GM18502 (cell line): ENCODE measurements around the gene RXRA.

Experiments
- ATAC-seq: cut with Tn5 transposase; IDR thresholded peaks from one replicate; pipeline ENCODE4 v1.9.1; 2021; ENCODE audit warnings: mild to moderate bottlenecking; ENCODE audit not compliant: unreplicated experiment, poor library complexity

The RXRA gene

DNA sequence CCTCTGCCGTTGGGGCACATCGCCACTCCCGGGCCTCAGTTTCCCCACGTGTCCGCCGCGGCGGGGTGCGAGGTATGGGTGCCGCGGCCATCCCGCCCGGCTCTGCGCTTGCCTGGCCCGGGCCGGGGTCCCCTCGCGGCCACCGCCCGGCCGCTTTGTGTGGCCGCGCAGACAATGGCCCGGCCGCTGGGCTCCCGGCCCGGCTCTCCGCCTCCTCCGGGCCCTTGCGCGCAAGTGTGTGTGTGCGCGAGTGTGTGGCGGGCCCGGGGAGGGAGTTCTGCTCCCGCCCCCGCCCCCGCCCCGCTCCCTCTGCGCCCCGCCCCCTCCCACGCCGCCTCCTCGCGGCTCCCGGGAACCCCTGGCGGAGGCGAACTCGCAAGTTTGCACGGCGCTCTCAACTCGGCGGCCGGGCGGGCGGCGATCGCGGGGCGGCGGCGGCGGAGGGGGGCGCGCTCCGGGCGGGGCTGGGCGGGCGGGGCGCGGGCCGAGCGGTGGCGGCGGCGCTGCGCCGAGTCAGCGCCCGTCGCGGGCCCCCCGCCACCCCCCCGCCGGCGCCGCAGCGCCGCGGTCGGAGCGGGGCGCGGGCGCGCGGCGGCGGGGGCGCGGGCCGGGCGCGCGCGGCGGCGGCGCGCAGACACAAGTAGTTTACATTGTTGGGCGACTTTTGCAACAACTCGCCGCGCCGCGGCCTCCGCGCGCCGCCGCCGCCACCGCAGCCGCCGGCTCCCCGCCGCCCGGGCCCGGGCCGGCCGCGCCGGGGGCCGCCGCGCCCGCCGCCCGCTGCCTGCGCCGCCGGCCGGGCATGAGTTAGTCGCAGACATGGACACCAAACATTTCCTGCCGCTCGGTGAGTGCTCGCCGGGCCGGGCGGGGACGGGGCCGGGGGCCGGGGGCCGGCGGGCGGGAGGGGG is at the start of gene RXRA:
Gene RXRA, plus strand, starts transcription at position 643 of the 911 bp plus-strand sequence. Its CDS starts 177 bp downstream, at position 820.
- peak; percentile 45 for ATAC-seq

DNA sequence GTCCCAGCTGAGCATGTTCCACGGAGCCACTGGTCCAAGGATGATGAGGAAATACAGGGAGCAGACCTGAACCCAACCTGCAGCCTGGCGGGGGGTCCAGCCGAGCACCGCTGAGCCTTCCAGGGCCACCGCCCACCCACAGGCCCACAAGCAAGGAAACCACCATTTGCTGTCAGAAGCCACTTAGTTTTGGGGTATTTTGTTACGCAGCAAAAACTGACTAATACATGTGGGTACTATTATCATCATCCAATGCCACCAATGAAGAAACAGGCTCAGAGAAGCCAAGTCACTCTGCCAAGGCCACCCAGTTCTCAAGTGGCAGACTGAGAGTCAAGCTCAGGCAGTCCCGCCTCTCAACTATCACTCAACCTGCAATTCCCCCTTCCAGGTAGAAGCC is 48.0 kb upstream of the RXRA start:
- no peak for ATAC-seq

DNA sequence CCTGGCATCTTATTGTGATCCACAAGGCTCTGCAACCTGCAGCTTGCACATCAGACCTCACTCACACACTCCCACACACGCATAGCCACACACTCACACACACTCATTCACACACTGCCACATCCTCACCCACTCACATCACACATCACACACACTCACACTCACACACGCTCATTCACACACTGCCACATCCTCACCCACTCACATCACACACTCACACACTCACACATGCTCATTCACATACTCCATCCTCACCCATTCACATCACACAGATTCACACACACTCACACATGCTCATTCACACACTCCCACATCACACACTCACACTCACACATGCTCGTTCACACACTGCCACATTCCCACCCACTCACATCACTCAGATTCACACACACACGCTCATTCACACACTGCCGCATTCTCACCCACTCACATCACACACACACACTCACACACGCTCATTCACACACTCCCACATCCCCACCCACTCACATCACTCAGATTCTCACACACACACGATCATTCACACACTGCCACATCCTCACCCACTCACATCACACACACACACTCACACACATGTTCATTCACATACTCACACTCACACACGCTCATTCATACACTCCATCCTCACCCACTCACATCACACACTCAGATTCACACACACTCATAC is 47.1 kb upstream of the RXRA start:
- ATAC-seq, result no peak

DNA sequence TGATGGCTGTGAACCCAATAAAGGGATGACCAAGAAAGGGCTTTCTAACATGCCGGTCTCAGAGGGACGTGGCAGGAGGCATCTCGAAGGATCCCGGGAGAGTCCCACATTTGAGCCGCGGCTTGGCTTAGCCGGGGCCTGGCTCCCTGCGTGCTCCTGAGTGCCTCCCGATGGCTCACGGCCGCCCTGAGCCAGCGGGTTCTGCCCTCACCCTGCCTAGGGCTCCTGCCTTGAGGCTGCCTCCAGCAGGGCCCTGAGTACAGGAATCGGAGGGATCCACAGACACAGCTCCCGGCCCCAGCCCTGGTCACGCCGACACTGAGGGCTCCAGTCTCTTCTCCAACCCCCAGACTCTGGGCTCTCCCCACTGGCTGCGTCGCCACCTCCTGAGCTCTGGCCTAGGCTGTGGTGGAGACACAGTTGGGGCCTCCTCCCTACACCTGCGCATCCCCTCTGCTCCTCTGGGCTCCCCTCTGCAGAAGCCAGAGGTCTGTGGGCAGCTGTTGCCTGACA is 44.1 kb upstream of the RXRA start:
- ATAC-seq, result no peak

DNA sequence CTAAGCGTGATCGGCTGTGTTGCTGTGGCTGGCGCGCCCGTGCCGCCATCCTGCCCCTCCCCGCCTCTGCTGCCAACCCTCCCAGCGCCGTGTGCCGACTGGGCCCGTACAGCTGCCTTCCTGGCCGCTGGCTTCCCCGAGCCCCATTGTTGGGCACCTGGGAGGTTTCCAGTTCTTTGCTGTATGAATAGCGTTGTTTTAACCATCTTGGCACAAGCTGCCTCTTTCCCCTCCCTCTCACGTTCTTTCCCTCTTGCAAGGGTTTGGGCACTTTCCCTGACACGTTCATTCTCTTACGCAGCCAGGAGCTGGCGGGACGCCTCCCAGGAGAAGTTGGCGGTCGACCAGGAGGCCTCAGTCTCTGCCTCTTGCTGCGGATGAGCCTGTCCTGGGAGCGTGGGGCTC is 43.1 kb upstream of the RXRA start:
- no peak for ATAC-seq

DNA sequence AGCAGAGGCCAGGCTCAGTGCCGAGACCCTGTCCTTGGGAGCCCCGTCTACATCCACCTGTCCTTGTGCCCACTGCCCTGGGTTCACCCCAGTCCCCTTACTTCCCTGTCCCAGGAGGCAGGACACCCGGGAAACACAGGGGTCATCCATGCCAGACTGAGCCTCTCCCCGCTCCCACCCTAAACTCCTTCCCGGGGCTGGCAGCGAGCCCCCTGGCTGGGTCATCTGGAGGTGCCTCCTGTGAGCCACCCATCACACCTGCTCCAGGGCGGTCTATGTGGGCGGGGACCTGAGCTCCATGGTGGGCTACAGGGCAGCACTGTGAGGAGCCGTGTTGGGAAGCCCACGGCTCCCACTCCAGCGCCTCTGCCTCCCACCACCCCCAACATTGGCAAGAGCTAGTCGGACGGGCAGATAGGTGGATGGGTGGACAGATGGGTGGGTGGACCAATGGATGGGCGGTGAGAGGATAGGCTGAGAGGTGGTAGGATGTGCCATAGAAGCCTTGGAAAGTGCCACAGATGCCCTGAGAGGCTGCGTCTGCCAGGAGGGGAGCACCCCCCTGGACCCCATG is 42.5 kb upstream of the RXRA start:
- ATAC-seq, result no peak

DNA sequence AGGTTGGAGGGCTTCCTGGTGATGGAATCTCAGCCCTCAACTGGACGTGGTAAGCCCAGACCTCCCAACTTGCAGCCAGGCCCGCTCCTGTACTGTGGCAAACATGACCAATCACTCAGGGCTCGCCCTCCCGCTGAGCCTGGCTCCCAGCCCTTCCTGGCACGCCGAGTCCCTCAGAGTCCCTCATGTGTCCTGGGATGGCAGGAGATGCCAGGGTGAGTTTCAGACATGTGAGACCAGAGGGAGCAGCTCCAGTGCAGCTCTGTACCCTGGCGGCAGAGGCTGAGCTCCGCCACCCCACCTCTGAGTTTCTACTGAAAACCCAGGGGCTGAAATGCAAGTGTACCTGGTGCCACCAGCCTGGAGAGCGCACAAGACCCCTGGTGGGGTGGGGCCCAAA is 42.0 kb upstream of the RXRA start:
- ATAC-seq, result no peak

DNA sequence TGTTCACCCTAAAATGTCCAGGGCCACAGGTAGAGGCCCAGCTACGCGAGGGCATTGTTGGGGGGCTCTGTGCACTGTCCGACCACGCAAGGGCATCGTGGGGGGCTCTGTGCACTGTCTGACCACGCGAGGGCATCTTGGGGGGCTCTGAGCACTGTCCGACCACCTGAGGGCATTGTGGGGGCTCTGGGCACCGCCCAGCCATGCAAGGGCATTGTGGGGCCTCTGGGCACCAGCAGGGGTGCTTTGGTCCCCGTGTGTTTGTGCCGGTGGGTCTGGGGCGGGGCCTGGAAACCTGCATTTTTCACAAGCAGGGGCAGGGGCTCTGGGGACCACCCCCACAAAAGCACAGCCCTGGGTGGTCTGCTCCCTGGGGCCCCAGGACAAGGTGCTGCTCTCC is 41.5 kb upstream of the RXRA start:
- ATAC-seq, result no peak

DNA sequence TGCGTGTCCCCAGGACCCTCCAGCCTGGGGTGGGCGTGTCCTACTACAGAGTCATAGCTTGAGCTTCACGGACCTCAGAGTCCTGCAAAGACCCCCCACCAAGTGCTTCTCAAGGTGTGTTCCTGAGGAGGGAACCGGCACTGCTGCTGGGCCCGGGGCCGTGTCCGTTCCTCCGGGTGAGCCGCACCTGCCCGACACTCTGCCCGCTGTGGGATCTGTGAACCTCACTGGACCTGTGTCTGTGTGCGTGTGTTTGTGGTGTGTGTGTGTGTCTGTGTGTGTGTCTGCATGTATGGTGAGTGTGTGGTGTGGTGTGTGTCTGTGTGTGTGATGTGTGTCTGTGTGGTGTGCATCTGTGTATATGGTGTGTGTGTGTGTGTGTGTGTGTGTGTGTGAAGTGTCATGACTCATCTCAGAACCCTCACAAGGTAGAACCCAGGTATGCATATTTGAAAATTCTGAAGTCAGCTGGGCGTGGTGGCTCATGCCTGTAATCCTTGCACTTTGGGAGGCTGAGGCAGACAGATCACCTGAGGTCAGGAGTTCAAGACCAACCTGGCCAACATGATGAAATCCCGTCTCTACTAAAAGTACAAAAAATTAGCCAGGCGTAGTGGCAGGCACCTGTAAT is 40.9 kb upstream of the RXRA start:
- no peak for ATAC-seq

DNA sequence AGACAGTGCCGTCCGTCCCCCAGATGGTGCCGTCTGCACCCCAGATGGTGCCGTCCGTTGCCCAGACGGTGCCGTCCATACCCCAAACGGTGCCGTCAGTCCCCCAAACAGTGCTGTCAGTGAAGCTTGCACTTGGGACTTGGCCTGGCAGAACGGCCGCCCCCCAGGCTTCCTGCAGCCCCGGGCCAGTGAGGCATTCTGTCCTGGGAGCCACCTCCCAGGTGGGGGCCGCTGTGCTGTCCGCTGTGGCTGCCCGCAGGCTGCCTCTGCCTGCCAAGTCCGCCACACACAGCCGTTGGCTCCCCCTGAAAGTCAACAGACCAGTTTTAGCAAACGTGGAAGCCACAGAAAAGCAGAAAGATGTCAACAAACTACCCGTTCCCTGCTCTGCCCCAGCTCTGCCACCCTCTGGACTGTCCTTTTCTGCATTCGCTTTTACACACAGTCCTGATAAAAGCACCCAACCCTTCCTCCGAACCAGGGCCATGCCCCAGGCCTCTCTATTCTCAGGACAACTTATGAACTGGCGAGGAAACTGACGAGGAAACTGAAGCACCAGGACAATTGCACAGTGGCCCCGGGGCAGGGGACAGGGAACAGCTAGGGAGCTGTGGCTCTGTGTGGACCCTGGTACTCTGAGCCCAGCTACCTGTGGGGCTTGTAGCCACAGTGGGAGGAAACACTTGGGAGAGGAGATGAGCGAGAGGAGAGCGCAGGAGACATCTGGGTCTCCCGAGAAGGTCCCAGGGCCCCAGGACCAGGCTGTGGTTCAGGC is 39.6 kb upstream of the RXRA start:
- no peak for ATAC-seq

DNA sequence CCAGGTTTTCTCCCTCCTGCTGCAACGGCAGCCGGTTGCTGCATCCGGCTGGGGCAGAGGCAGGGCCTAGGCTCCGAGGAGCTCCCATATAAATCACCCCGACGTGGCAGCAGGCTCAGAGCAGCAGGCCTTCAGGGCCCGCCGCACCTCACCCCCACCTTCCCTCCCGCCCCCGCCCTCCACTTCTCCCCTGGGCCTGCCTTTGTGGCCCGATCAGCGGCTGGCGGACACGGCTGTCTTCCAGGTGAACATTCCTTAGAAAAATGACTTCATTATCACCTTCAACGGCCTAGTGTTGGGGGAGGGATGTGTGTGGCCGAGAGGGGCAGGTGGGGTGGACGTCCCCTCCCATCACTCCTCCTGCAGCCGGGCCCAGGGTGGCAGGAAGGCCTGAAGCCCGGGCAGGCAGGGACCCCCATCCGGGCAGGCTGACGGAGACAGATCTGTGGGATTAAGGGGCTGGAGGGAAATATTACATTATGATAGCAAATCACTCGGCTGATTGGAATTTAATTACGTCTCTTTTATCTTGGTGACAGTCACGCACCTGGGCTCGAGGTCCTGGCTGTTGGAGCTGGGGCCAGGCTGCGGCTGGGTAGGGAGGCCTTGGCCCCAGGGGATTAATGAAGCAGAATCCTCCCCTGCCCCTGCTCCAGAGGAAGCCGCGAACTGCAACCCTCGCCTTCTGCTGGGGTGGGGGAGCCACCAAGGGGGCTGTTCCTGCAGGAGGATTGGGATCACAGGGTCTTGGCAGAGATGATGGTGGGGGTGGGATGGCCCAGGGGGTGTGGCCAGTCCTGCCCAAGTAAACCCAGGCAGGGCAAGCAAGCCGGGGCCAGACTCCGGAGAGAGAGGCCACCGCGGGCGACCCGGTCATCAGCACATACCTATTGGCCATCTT is 38.4 kb upstream of the RXRA start:
- no peak for ATAC-seq

DNA sequence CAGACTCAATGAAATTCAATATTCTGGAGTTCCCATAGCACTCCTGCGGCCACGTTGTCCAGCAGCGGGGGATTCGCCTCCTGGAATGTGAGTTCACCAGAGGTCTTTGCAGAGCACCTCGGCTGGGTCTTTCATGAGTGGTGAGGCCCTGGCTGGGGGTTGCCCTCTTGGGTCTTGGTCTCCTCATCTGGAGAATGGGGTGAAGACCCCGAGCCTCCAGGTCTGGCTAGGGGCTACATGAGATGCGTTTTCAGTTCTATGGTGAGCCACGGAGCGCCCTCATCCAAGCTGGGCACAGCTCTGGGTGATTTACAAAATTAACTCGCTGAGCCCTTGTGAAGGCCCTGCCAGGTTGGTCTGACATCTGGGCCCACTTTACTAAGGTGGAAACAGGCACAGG is 37.5 kb upstream of the RXRA start:
- no peak for ATAC-seq

DNA sequence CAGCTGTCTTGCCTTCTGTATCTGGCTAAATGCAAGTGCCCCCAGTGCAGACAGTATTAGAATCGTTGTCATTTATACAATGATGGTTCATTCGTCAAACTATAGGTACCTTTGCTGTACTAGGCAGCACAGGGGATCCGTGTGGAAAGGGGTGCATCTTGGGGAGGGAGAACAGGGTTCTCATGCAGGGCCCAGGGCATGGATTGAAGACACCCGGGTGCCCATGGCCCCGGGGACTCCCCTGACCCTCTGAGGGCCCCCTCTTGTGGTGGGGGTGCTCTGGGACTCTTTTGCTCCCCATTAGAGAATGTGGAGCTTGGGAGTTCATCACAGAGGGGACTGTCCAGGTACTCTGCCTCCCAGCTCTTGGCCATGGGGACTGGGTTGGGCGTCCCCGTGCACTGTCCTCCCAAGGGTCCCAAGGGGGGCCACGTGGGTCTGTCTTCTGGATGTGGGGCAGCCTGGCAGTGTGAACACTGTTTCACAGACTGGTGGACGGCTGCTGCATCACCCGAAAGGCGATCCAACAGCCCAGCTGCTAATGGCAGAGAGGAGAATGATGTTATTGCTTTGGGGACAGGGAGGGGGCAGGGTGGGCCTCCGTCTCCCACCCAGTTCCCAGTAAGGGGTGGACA is 36.9 kb upstream of the RXRA start:
- no peak for ATAC-seq

DNA sequence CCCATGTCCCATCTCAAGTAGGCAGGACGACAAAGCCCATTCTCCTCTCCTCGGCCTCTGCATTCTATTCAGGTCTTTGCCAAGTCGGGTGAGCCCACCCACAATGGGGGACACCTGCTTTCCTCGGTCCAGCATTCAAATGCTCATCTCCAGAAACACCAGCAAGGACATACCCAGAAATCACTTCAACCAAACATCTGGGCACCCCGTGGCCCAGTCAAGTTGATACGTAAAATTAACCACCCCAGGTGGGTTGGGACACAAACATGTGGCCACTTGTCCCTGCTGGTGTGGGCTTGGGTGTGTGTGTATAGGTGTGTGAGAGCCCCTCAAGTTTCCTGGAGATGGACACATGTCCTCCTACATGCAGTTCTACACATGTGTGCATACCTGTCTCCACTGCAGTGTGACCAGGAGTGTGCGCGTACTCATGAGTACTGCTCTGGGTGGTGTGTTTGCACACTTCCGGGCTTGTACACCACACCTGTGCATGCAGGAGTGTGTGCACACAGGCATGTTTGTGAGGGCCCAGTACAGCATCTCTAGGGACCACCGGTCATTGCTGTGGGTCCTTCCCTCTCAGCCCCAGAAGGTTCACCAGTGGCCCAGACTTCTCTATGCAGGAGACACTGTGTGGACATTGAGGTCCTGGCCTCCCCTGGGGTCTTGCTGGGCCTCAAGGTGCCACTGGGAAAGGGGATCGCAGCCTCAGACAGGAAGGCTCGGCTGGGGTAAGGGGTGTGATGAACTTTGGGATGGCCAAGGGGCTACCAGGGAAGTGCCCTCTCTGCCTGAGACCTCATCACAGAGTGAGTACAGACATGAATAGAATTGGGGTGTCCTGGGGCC is 35.4 kb upstream of the RXRA start:
- ATAC-seq, result no peak

DNA sequence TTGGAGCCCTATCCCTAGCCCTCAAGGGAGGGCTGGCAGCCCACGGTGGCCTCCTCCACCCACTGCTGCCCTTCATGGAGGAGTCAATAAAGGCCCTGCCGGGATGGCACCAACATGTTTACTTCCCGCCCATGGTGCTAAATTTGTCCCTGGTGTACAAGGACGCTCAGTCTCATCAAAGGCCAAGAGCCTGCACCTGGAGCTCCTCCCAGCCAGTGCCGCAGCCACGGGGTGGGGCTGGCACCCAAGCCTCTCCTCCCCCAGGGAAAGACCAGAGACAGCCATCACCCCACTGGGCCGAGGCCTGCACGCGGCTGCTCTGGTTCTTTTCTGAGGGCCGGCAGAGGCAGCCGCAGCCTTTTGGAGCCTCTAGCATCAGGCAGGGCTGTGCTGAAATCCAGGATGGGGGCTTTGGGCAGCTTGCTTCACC is 34.8 kb upstream of the RXRA start:
- ATAC-seq, result no peak

DNA sequence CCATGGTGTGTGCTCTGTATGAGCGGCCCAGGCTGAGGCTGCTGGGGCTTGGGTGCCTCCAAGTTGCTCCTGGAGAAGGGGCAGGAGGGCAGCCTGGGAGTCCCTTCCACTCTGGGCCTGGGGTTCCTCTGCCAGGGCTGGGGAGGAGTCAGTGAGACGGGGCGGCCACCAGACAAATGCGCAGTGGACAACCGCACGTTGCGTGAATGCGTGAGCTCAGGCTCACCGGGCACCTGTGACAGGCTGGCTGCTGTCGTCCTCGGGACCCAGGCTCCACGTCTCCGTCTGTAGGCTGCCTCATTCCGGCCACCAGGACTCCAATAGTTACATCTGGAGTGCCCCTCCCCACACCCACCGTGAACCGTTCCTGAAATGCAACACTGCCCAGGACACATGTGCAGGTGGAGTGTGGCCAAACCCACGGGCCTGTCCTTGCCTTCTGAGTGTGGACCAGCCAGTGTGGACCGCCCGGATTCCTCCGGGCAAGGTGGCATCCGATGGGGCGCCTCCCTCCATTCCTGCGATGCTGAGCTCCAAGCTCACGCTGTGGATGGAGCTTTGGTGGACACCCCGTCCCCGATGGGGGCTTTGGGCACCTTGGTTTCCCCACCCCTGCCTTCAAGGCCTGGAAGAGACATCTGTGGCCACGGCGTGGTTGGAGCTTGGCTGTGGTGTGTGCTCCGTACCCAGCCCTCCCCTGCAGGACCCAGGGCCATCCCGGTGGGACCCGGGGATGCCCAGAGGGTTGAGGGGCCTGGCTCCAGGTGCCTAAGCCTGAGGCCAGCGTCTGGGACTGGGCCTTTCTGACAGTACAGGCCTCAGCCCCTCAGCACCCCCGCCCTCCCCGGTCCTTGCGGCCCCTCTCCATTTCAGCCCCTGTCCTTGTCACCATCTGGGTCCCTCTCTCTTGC is 34.0 kb upstream of the RXRA start:
- ATAC-seq, result no peak
